Hematopoietic multipotent progenitor cell treated with erythropoietin and hydrocortisone succinate and interleukin-3 and kit ligand, for 17 days (in vitro differentiated cells): ENCODE results near the gene FAAP20.

ENCODE experiments used
- DNase-seq: peaks from one replicate; pipeline ENCODE4 v3.0.0-alpha.2; 2015; ENCODE audit warnings: low spot score

FAAP20 gene, protein sequence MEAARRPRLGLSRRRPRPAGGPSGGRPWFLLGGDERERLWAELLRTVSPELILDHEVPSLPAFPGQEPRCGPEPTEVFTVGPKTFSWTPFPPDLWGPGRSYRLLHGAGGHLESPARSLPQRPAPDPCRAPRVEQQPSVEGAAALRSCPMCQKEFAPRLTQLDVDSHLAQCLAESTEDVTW

GRCh38 chr1:2194319-2194897 is at the start of gene FAAP20:
Gene FAAP20, minus strand, starts transcription at chr1:2194772. Its CDS starts 23 bp downstream, at chr1:2194749.
- peak; percentile 76 for DNase-seq

DNA sequence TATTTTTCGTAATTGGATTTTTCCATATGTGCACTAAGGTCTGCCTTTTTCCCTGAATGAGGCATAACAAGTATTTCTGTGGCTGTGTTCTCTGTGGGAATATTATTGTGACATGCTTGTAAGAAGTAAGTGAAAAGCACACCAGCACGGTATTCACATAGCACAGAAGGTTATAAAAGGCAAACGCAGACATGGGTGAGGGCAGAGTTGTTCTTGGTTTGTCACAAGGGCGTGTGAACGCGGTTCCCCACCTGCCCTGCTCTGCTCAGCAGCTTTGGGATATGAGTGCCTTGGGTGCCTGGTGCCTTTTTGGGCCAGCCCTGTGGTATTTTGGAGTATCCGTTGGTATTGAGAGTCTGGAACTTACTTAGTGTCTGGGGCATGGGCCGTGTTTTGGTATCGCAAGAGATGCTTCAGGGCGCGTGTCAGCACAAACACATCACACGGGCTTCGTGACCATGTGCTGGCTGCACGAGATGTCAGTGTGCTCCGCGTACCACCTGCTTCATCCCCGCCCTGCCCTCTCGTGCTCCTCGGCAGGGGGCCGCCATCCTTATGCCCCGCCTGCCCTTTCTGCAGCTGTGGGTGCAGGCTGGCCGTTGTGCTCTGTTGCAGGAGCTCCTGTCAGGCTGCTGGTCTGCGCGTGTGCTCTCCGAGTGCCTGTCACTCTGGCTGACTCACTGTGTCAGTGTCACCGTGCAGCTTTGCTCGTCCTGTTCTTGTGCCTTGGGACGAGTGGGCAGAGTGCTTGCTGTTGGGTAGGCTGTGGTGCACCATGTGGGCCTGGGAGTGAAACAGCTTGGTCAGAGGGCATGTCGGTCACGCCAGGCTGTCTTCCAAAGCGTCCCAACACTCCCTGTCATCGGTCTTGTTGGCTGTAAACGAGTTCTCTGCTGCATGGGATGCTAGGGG is 48.5 kb upstream of the FAAP20 start:
- no peak for DNase-seq

DNA sequence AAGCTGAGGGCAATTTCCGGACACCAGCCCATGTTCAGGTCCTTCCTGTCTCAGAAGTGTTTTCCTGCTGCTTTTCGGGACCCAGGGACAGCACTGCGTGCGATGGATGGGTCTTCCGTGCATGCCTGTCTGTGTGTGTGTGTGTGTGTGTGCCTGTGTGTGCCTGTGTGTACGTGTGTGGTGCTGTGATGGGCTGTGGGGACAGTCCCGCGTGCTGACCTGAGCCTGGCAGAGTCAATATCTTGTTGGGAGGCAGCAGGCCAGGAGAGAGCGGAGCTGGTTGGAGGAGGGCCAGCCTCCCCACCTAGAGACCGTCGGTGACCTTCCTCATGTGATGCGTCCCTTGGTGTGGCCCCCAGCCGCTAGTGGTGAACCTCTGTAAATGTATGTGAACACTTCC is 47.2 kb upstream of the FAAP20 start:
- no peak for DNase-seq

DNA sequence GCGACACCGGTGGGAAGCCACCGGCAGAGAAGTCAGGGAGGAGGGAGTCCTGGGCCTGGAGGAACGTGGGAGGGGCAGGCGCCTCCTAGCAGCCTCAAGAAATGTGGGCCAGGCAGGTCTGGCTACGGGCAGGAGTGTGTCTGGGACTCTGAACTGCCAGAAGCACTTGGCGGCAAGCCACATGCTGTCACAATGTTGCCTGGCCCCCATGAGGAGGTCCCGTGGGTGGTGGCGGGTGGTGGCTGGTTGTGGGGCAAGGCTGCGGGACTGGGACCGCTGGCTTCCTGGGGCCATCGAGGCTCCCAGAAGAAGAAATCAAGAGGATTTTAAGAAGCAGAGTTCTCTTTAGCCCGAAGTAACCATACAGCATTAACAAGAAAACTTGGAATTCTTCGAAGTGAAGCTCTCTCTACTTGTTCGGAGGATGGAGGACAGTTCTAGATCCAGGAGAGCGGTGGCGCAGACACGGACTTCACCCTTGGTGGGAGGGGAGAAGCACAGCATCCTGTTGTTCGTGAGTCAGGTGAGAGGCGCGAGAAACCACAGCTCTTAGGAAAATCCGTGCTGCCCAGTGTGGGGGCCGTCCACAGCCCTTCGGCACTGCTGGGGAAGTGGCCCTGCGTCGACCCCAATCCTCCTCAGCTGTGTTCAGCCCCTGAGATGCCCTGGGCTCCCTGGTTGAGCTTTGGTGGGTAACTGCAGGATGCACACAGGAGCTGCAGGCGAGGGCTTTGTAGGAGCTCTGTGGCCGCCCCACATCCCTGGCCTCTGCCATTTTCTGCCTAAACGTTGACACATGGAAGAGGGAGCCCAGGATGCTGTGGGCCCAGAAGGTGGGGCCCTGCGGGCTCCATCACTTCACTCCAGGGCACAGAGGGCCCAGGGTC is 45.9 kb upstream of the FAAP20 start:
- DNase-seq = no peak

DNA sequence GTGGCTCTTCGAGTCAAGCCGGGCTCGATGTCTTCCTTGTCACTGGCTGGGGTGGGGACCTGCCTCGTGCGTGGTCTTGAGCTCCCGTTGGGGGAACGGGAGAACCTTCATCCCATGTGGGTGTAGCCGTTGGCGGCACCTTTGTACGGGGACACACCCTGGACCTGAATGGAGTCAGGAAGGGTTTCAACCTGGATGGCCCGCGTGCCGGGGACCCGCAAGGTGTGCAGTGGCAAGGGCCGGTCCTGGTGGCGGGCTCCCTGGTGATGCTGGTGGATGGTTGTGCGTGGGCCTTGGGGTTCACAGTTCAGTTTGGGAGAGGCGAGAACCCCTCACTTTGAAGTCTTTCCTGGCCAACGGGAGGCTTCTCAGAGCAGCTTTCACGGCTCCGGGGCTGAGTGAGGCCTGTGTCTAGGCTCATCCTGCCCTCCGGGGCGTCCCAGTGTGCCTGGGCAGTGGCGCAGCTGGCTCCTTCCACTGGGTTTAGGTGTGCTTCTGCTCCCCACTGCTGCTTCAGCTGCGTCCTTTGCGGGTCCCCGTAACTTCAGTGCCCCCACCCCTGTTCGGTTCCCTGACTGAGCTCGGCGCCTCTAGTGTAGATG is 44.9 kb upstream of the FAAP20 start:
- DNase-seq = no peak

DNA sequence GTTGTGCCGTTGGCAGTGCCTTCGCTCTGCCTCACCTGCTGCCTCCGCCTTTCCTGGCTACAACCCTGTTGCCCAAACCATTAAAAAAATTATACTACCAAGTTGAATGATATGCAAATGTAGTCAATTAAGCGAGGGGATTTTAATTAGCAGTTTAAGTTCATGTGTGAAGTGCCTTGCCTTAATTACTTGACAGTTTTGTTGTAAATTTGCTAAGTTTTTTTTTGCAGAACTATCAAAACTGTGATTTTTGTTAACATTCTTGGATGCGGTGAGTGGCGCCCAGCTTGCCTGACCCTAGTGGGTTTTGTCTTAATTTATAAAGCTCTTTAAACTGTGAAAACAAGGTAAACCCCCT is 44.4 kb upstream of the FAAP20 start:
- no peak for DNase-seq

GRCh38 chr1:2238361-2239012 is 43.9 kb upstream of the FAAP20 start:
- DNase-seq = no peak

- no peak for DNase-seq
Measured at GRCh38 chr1:2237773-2238172, 43.2 kb upstream of the FAAP20 start.

GRCh38 chr1:2236695-2237677 is 42.4 kb upstream of the FAAP20 start:
- DNase-seq = no peak

GRCh38 chr1:2235300-2235998 is 40.9 kb upstream of the FAAP20 start:
- no peak for DNase-seq

DNA sequence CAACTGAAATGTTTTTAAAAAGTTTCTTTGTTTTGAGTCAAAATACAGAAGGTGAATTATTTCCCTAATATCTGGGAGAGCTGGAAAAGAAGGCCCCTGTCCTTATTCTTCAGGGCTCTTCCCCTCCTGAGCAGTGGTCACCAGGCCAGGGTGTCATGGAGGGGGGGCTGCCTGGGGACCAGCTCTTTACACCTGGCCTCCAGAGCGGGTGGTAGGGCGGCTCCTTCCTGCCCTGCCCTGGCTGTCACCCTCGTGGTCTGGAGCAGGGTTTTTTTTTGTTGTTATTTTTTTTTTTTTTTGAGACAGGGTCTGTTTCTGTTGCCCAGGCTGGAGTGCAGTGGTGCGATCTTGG is 40.2 kb upstream of the FAAP20 start:
- no peak for DNase-seq

- peak; percentile 18 for DNase-seq
Measured at GRCh38 chr1:2233997-2234761, 39.6 kb upstream of the FAAP20 start.

- no peak for DNase-seq
Measured at GRCh38 chr1:2233468-2233867, 38.9 kb upstream of the FAAP20 start.

DNA sequence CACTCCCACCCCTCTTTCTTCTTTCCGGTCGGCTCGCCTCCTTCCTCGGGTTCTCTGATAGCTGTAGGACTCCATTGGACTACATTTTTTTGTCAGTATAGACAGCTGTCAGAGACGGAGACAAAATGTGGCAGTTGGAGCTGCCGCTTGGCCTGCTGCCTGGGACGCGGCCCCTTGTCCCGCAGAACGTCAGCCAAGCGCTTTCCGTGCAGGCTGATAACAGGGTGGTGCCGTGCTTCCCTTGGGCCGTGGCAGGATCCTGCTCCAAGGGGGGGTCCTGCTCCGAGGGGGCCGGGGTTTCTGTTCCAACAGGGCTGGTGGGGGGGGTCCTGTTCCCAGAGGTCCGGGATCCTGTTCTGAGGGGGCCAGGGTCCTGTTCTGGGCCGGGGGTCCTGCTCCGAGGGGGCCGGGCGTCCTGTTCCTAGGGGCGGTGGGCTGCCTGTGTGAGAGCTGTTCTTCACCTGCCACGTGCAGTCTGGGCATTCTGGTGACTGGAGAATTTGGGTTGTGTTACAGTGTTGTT is 38.4 kb upstream of the FAAP20 start:
- no peak for DNase-seq

DNA sequence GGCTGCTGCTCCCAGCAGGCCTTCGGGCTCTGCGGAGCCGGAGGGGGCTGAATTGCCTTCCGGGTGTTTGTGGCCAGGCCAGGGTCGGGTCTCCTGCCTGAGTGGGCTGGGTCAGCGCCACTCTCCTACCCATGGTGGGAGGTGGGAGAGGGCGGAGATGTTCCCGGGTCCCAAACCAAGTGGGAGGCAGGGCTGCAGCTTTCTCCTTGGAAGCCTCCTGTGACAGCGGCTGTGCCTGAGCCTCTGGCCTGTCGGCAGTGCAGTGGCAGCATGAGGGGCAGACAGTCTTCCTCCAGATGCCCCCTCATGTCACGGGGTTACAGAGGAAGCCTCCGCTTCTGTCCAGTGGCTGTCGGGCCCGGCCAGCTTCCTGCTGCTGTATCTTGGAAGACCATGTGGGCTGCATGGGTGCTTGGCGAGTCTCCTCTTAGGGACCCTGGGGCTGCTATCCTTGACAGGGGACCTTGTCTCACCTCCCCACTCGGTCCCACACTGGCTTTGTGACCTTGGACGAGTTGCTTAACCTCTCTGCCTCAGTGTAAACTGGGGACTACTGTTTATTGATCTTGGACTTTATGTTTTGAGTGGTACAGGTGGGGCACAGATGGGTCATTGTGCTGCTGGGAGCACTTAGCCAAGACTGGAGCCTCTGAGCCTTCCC is 37.8 kb upstream of the FAAP20 start:
- DNase-seq = no peak

DNA sequence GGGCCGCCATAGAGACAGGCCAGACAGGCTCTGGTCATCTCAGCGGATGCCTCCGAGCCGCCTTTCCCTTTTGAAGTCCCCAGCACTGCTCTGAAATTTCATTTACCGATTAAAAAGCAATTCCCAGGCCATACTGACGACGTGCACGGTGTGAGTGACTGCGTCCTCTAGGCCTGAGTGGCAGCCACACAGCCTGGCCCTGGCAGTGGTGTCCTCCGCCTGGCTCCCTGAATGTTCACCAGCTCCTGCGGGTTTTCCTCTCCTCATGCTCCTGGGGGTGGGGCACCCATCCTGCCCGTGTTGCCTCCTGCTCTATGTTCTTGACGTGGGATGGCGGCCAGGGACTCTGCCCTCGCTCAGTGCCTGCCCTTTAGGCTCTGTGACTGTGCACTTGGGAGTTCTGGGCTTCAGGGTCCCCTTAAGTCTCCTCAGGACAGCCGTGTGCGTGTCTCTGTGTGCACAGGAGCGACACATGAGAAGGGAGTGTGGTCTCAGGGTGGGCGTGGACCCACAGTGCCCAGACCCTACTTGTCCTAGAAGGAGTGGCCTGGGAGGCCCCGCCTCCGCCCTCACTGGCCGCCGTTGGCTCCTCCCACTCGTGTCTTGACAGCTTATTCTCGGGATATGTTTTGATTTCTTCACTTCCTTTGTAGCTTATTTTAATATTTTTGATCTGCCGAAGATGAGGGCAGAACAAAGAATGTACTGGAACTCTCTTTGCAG is 37.1 kb upstream of the FAAP20 start:
- DNase-seq = peak; percentile 60
